Omental fat pad (tissue), 4 donors: ENCODE measurements around the gene PCED1A. TPM values are rescaled to one million over a fixed set of nuclear protein-coding genes. Genes with fewer than 3 reads are reported as not detected.

Experiments
- ATAC-seq: fragments of 150-250 bp; one replicate; pipeline ENCODE4 v1.9.1; 2016; ENCODE audit warnings: mild to moderate bottlenecking, moderate library complexity; ENCODE audit not compliant: low FRiP score
- DNase-seq: peaks from one replicate; pipeline ENCODE4 v3.0.0-alpha.2; 2019; ENCODE audit warnings: low spot score
- total RNA-seq, 4 donors: library from RNA; depleted of rRNA; stranded (reverse); fragments of >200 nt; gene quantifications; one replicate each; pipeline ENCODE4 v1.1.0, GENCODE V29; 2016
- TF ChIP-seq, protein P1 (sequence below), 3 donors: fragments of 450-650 bp; IDR thresholded peaks; one replicate each; pipeline ENCODE4 v1.5.1; 2016 to 2017; ENCODE audit warnings: antibody characterized with exemption in 3 of 3, mild to moderate bottlenecking in 3 of 3, moderate library complexity in 2 of 3

The PCED1A gene
- total RNA-seq, 4 donors from 2014 or later: 21.5 to 46.7 (median 33.3) TPM

DNA sequence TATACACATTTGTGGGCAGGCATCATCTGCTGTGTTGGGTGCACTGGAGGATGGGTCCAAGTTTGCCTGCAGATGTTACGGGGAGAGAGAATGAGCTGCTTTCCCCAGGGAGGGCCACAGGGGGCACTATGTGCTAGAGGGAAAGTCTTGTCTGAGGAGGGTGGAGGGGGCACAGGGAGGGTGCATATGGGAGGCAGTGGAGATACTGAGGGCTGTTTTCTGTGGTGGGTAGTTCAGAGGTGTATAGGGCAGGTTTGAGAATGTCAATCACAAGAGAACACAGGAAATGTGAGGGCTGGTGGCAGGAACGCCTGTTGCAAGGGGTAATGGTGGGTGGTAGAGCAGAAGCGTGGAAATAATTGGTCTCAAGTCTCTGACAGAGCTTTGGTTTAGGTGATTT lies 25.2 kb upstream of the PCED1A start:
- TF ChIP-seq, protein P1, sequence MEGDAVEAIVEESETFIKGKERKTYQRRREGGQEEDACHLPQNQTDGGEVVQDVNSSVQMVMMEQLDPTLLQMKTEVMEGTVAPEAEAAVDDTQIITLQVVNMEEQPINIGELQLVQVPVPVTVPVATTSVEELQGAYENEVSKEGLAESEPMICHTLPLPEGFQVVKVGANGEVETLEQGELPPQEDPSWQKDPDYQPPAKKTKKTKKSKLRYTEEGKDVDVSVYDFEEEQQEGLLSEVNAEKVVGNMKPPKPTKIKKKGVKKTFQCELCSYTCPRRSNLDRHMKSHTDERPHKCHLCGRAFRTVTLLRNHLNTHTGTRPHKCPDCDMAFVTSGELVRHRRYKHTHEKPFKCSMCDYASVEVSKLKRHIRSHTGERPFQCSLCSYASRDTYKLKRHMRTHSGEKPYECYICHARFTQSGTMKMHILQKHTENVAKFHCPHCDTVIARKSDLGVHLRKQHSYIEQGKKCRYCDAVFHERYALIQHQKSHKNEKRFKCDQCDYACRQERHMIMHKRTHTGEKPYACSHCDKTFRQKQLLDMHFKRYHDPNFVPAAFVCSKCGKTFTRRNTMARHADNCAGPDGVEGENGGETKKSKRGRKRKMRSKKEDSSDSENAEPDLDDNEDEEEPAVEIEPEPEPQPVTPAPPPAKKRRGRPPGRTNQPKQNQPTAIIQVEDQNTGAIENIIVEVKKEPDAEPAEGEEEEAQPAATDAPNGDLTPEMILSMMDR (IDR thresholded peaks at IDR 0.05): no peak
- DNase-seq: no peak

DNA sequence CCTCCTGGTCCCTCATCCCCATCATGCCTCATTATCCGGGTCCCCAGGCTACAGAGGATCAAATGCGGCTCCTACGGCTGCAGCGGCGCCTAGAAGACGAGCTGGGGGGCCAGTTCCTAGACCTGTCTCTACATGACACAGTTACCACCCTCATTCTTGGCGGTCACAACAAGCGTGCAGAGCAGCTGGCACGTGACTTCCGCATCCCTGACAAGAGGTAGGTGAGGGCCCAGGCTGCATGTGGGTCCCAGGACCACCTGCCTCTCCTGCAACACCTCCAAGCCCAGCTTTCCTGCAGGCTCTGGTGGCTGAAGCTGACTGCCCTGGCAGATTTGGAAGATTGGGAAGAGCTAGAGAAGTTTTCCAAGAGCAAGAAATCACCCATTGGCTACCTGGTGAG lies 24.6 kb upstream of the PCED1A start:
- TF ChIP-seq, protein P1 (IDR thresholded peaks at IDR 0.05): no peak
- DNase-seq (no peak), ATAC-seq (no peak)

More for the DNA sequence above, 25.2 kb upstream of the PCED1A start:
- ATAC-seq: no peak

DNA sequence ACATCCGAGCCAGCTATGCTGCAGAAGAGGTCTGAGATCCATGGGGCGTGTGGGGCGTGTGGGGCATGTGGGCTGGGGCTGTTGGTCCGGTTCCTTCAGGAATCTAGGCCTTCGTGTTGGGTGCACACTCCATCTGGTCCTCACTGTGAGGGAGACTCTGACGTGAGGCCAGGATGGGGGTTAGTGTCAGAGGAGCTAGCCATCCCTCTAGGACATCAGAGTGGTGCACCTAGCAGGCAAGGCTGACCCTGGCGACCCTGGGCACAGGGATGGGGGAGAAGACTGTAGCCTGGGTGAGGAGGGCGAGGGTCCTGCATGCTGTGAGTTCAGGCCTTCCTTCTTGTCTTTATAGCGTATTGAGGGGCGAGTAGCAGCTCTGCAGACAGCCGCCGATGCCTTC lies 24.2 kb upstream of the PCED1A start:
- DNase-seq: no peak
- TF ChIP-seq, protein P1 (IDR thresholded peaks at IDR 0.05): no peak
- ATAC-seq: no peak

DNA sequence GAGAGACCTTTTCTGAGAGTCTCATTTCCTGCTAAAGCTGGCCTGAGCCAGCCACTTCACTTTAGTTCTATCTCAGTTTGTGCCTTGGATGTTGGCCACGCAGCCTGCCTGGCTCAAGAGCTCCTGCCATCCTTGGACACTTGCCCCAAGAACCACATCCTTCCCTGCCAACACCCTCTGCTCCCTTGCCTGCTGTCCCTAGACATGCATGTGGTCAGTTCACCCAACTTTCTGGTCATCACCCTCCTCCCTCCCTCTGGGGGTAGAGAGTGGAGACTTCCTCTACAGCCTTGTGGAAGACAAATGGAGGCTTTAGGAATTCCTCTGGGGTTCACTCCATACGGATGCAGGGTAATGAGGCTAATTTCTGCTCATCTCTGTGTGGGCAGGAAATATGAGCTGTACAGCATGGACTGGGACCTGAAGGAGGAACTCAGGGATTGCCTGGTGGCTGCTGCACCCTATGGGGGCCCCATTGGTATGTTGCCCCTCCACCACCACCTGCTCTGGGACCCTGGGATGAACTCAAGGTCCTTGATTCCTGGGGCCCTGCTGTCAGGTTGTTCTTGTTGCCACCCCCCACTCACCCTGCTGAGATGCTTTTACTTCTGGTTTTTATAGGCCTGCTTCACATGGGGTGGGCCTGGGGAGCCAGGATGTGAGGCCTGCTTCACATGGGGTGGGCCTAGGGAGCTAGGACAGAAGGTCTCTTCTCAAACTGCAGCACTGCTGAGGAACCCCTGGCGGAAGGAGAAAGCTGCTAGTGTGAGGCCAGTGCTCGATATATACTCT lies 19.1 kb upstream of the PCED1A start:
- TF ChIP-seq, protein P1 (IDR thresholded peaks at IDR 0.05): no peak
- DNase-seq (no peak), ATAC-seq (no peak)

DNA sequence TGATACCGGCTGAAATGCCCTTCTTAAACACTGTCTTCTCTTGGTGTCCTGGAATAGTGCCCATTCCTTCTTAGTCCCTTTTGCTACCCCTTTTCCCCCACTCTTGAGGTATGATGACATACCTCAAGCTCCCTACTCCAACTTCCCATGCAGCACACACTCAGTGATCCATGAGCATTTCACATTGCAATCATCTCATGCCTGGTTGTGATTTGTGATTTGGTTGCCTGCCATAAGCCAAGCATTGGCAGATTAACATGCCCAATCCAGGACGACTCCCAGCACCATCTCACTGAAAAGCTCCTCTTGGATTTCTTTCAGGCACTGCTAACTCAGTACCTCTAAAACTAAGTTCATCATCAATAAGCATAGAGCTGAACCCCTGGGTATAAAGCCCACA lies 18.1 kb upstream of the PCED1A start:
- TF ChIP-seq, protein P1 (IDR thresholded peaks at IDR 0.05): no peak
- DNase-seq (no peak), ATAC-seq (no peak)

DNA sequence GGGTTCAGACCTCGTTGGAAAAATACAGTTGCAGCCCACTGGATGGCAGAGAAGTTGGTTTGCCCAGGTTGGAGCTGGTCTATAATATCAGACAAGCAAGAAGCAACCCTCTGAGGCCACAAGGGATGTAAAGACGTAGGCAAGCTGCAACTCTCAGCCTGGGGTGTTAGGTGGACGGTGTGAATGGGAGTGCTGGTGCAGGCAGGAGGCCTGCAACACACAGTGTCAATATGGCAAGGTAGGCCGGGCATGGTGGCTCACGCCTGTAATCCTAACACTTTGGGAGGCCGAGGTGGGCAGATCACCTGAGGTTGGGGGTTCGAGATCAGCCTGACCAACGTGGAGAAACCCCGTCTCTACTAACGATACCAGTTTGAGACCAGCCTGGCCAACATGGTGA lies 10.6 kb upstream of the PCED1A start:
- no peak for ATAC-seq
- no peak for DNase-seq
- TF ChIP-seq, protein P1 (IDR thresholded peaks at IDR 0.05): no peak

DNA sequence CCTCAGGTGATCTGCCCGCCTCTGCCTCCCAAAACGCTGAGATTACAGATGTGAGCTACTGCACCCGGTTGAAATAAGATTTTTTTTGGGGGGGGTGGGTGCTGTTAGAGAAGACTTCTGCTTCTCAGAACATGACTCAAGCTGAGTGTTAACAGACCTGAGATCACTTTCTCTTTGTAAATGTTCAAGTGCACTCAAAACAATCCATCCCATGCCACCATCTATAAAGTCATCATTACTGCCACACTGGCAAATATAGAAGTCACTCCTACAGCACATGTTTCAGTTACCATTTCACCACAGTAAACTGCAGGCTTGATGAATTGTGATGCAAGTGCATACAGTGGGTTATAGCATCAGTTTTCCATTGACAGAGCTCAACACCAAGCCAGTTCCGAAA lies 9.1 kb upstream of the PCED1A start:
- TF ChIP-seq, protein P1 (IDR thresholded peaks at IDR 0.05): no peak
- no peak for ATAC-seq

More for the DNA sequence above, 9.1 kb upstream of the PCED1A start:
- DNase-seq: no peak
